ENCODE measurements around the gene IRF7. TPM values are rescaled to one million over a fixed set of nuclear protein-coding genes. Genes with fewer than 3 reads are reported as not detected.

IRF7 gene
- total and polyA plus RNA-seq, 11 donors = 5.5 to 30.6 (median 14.9) TPM

- TF ChIP-seq POLR2A (IDR thresholded peaks at IDR 0.05) = no peak
- no peak for TF ChIP-seq CTCF (IDR thresholded peaks at IDR 0.05)
- Histone ChIP-seq H3K27me3 (no peaks in the 10 kb centered on the region), H3K4me1 (peaks cover 0 to 16% (median 0%) of the 10 kb centered on the region in 12 donors), H3K36me3 (peaks cover 0 to 91% (median 86%) of the 10 kb centered on the region in 9 donors), H3K27ac (no peak overlapping the region), H3K9me3 (no peaks in the 10 kb centered on the region), H3K4me3 (no peak overlapping the region)
- no peak for ATAC-seq
- WGBS, 4 donors = 93 to 95% (median 93%) methylated on average over 24 to 26 of the region's 26 CpGs
- no peak for DNase-seq
- intact Hi-C loops (cut with DNase I) = no loop called here
These were observed 26.0 kb downstream of the IRF7 start for GRCh38 chr11:589798-590197.

- DNase-seq (peak in 2 of 5 donors; percentile 58 to 61), ATAC-seq (peak in 2 of 4 donors; percentile 47 to 67)
- Histone ChIP-seq H3K4me1 (peaks cover 0 to 16% (median 0%) of the 10 kb centered on the region in 12 donors), H3K4me3 (no peak overlapping the region), H3K27ac (peak overlapping the region in 1 of 12 donors; percentile 56), H3K9me3 (no peaks in the 10 kb centered on the region), H3K27me3 (no peaks in the 10 kb centered on the region), H3K36me3 (peaks cover 0 to 91% (median 86%) of the 10 kb centered on the region in 9 donors)
- WGBS, 4 donors = 68 to 78% (median 72%) methylated on average over 6 of the region's 6 CpGs
- no peak for TF ChIP-seq POLR2A (IDR thresholded peaks at IDR 0.05)
- no peak for TF ChIP-seq CTCF (IDR thresholded peaks at IDR 0.05)
- intact Hi-C loops (cut with DNase I) = no loop called here
These were observed 27.8 kb downstream of the IRF7 start for GRCh38 chr11:587978-588380.

GRCh38 chr11:587546-587945, 28.2 kb downstream of the IRF7 start:
- DNase-seq = no peak
- H3K27me3 ChIP-seq = no peaks in the 10 kb centered on the region
- no peaks in the 10 kb centered on the region for H3K9me3 ChIP-seq
- intact Hi-C loops (cut with DNase I) = no loop called here
- peak in 1 of 4 donors; percentile 21 for ATAC-seq
- no peak for TF ChIP-seq CTCF (IDR thresholded peaks at IDR 0.05)
- no peak for TF ChIP-seq POLR2A (IDR thresholded peaks at IDR 0.05)
- H3K4me3 ChIP-seq = no peak overlapping the region
- H3K27ac ChIP-seq = peak overlapping the region in 1 of 12 donors; percentile 56
- WGBS, 4 donors = 82 to 92% (median 86%) methylated on average over 8 of the region's 8 CpGs
- H3K4me1 ChIP-seq = peaks cover 0 to 16% (median 0%) of the 10 kb centered on the region in 12 donors
- H3K36me3 ChIP-seq = peaks cover 0 to 91% (median 85%) of the 10 kb centered on the region in 9 donors

DNA sequence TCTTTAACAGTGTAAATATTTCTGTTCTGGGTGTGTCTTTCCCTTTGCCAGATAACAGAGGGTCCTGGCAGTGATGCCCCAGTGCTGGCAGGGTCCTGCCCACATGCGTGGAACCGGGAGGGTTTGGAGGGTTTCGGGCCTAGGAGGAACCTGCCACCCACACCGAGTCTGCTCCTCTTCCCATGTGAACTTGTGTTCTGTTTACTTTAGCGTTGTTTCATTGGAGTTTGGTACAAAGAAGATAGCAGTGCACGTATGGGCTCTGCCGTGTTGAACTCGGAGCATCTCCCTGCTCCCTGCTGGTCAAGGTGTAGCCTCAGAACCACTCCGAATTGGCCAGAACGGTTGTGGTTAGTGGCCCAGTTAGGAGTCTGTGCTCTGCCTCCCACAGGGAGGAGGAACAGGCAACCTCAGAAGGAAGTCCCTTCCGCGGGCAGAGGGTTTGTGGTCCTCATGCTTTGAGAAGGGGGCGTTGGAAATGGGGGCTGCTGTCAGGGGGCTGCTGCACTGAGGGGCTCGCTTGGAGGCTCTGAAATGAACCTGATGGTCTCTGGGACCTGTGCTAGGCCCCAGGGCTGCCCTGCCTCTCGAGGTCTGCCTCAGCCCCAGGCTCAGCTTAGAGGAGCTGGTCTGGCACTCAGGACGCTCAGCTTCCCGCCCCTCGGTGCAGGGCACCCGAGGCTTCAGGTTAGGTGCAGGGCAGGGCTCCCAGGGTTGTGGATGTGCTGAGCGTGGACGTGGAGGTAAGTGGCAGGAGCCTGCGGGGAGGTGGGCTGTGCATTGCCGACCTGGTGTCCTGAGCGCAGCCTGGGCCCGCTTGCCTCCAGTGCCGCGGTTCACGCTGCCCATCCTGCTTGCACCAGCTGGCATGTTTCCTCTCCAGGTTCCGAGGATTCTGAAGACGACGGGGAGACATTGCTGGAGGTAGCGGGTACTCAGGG, 29.1 kb downstream of the IRF7 start:
- Histone ChIP-seq H3K9me3 (no peaks in the 10 kb centered on the region), H3K4me3 (no peak overlapping the region), H3K4me1 (peaks cover 0 to 16% (median under 1%) of the 10 kb centered on the region in 12 donors), H3K27ac (peak overlapping the region in 1 of 12 donors; percentile 56), H3K27me3 (no peaks in the 10 kb centered on the region), H3K36me3 (peaks cover 0 to 91% (median 87%) of the 10 kb centered on the region in 9 donors)
- intact Hi-C loops (cut with DNase I) = no loop called here
- no peak for DNase-seq
- no peak for TF ChIP-seq POLR2A (IDR thresholded peaks at IDR 0.05)
- no peak for TF ChIP-seq CTCF (IDR thresholded peaks at IDR 0.05)
- WGBS, 4 donors = 87 to 91% (median 91%) methylated on average over 20 to 32 of the region's 32 CpGs
- peak in 1 of 4 donors; percentile 21 for ATAC-seq

All from heart left ventricle (tissue), 16 donors.